Hepatic stellate cell (primary cell): ENCODE data around the gene MGAT4A.
A peak's percentile ranks its signal among the peaks of the same experiment; 100 is the strongest.

Experiments used
- DNase-seq: peaks from one replicate; pipeline ENCODE4 v3.0.0; 2011; ENCODE audit warnings: low spot score

Gene MGAT4A

GRCh38 chr2:98731041-98731893 is at the start of gene MGAT4A:
TSS of gene MGAT4A (minus strand) at chr2:98731132. CDS start at chr2:98726332, 4,800 bp downstream.
- DNase-seq = peak; percentile 55

DNA sequence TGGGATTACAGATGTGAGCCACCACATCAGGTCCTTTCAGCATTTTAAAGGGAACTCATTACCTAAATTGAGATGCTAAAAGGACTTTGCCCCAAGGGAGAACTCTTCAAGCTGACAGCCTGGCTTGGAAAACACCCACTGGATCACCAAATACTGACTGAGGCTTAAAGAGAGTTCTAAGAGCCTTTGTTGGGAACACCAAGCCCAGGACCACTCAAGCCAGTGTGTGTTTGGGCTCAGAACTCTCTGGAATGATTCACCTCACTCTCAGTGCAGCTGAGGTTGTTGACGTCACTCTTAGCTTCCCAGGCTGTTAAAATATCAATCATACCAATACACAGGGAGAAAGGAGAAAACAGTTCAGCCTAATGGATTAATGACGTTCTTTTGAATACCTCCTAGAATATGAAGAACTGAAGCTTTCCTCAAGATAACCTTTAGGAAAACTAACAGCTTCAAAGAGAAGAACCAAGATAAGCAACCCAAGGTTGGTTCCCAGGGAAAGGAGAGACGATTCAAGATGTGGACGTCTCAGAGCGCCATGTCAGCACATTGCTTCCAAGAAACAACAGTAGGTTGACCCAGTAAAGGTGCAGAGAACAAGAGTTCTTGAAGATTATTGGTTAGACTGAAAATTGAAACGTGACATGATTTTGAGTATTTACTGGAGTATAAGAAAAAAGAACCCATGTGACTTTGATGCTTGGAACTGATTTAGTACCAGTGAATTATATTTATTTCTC is 48.0 kb upstream of the MGAT4A start:
- no peak for DNase-seq

GRCh38 chr2:98778151-98778550 is 47.2 kb upstream of the MGAT4A start:
- no peak for DNase-seq

DNA sequence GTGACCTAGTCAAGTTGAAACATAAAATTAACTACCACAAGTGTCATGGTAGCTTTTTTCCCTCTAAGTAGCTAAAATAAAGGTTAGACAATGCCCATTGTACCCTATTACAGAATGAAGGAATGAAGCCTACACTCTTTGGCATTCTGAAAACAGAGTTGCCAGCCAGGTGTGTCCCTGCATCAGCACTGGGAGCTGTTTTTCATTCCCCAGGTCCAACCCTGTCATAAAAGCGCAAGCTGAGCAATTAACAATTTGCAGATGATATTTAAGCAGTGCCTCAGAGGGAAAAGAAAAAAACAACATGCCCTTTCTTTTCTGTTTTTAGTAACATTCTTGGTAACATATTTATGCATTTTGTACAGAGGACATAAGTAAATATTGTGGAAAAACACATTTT is 46.8 kb upstream of the MGAT4A start:
- no peak for DNase-seq

DNA sequence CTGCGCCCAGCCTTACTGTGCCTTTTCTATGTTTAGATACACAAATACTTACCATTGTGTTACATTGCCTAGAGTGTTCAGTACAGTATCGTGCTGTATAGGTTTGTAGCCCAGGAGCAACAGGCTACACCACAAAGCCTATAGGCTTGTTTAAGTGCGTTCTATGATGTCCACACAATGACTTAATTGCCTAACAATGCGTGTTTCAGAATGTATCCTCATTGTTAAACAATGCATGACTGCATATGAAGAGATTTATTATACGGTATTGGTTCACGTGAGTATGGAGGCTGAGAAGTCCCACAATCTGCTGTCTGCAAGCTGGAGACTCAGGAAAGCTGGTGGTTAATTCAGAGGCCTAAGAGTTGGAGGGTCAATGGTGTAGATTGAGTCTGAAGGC is 46.1 kb upstream of the MGAT4A start:
- DNase-seq = no peak

DNA sequence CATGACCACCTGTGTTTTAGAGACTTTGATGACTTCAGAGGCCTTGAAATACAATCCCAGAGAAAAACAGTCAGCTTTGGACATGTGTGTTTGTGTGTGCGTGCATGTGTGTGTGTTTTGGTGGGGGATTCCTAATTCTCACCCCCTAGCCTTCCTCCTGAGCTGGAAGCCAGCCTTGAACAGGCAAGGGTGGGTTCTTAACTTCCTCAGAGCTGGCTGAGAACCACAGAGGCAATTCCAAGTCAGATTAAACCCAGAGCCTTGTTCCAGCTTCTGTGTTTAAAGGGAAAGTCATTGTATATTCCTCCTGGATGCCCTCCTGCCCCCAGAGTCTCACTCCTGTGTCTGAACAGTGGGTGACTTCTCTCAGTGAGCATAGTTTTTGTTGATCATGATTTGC is 45.2 kb upstream of the MGAT4A start:
- DNase-seq = no peak

GRCh38 chr2:98775146-98775986 is 44.4 kb upstream of the MGAT4A start:
- DNase-seq = no peak

DNA sequence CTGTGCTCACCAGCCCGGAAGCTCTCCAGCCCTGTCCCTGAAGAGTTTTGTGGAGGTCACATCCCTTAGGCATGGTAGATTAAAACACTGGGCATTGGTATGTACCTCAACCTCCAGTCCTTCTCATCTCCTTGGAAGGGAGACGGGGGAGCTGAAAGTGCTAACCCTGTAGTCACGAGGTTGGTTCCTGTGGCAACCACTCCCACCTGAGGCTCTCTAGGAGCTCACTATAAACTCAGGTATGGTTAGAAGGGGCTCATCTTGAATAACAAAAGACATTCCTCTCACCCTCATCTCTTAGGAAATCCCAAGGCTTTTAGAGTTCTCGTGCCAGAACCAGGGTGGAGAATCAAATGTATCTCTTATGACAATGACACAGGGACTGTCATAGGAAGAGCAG is 43.0 kb upstream of the MGAT4A start:
- no peak for DNase-seq

- no peak for DNase-seq
Measured at GRCh38 chr2:98773169-98773568, 42.2 kb upstream of the MGAT4A start.

DNA sequence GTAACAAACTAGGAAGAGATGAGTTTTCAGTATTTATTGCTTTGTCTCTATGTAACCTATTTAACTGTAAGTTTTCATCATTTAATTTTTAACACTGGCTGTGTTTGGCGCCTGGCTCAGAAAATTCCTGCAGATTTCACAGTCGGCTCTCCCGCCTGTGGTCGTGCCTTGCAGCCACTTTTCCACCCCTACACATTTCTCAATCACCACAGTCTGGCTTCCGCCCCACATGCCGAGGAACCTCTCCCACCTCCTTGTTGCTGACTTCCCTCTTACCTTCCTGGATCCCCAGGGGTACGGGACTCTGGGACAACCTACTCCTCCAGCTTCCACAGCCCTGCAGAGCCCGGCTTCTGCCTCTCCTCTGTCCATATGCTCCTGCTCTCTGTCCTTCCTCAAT is 41.6 kb upstream of the MGAT4A start:
- no peak for DNase-seq

- DNase-seq = no peak
Measured at GRCh38 chr2:98771721-98772524, 41.0 kb upstream of the MGAT4A start.

DNA sequence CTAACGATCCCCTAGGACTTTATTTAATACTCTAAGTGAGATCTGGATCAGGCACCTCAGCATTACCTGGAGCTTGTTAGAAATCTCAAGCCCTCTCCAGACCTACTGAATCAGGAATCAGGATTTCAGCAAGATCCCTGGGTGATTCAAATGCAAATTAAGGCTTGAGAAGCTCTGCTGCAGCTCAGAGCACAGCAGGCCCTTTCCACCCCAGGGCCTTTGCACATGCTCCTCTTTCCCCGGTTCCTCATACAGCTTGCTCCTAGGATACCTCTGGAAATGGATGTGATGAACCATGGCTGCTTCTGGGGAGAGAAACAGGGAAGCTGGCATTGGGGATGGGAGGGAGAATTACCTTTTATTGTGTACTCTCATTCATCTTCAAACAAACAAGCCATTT is 40.3 kb upstream of the MGAT4A start:
- DNase-seq = no peak

DNA sequence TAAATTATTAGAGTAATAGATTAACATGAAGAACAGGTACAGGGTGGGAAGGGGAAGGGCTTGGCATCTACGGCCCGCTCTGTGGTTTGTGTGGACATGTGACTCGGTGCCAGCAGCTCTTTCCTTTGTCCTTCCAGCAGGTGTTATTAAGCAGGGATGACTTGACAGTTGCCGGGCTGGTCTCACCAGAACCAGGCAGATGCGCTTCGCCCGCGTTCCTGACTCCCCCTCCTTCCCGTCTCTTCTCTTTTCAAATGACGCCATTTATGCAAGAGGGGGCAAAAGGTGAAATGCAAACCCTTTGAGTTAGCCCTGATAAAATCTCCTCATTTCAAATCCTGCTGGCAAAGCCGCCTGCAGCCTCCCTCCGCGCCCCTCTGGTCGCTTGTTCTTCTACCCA is 38.9 kb upstream of the MGAT4A start:
- DNase-seq = no peak

DNA sequence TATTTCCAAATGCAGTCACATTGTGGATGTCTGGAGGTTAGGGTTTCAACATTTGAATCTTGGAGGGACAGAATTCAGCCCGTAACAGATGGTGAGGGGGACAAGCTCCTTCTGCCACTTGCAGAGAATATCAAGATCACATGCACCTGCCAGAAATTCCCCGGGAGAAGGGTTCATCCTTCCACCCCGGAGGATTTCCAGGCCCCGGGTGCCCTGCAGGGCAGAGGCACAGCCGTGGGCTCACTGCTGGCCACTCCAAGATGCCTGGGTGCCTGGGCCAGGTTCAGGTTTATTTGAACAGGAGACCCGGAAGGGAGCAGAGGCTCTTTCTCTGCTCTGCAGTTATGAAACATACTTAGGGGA is 38.2 kb upstream of the MGAT4A start:
- no peak for DNase-seq

GRCh38 chr2:98768384-98769113 is 37.6 kb upstream of the MGAT4A start:
- DNase-seq = no peak

DNA sequence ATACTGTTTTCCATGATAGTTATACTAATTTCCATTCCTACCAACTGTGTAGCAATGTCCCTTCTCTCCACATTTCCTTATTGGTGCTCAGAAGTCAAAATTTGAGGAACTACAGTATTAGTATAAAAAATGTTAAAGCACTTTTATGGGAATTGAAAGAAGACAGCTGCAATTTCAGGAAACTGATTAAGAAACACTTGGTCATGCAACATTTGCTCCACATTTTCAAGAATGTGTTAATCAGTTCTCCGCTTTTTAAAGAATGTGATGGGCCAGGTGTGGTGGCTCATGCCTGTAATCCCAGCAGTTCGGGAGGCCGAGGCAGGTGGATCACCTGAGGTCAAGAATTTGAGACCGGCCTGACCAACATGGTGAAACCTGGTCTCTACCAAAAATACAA is 33.6 kb upstream of the MGAT4A start:
- no peak for DNase-seq

GRCh38 chr2:98763209-98763951 is 32.4 kb upstream of the MGAT4A start:
- no peak for DNase-seq

- DNase-seq = no peak
Measured at GRCh38 chr2:98761909-98762308, 31.0 kb upstream of the MGAT4A start.

DNA sequence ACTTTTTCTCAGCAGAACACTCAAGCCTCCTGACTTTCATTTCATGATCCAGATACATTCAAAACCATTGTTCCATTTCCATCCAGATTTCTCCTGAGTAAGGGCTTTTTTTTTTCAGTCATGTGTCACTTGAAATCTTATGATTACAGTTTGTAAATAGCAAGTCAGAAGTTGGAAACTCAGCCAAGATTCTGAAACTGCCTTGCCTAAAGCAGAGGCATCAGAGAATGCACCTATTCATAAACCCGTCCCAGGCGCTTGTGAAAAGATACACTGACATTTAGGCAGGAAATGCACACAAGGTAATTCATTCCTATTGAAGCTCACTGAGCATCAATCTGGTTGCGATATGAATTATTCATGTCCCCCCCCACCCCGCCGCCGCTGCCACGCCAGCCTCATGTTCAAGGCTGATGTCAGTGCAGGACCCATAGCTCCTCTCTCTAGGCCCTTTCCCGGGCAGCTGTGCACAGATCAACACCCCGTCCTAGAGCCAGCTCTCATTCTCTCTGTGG is 30.4 kb upstream of the MGAT4A start:
- DNase-seq = no peak
